Stimulated activated CD8-positive, alpha-beta memory T cell treated with anti-CD3 and anti-CD28 coated beads, Interleukin-4, amount 100 ng/mL, for 4 hours (primary cell): ENCODE results near the gene NEFH.
"Not testable (repeated sequence)": the region's sequence is repeated elsewhere in the genome, so short reads cannot be mapped to it uniquely, and the experiment has no call there.

Experiments
- DNase-seq, 2 donors: peaks; one replicate each; pipeline ENCODE4 v3.0.0-alpha.2; 2020; ENCODE audit warnings: low read depth in 2 of 2, low spot score in 1 of 2

The NEFH gene, protein sequence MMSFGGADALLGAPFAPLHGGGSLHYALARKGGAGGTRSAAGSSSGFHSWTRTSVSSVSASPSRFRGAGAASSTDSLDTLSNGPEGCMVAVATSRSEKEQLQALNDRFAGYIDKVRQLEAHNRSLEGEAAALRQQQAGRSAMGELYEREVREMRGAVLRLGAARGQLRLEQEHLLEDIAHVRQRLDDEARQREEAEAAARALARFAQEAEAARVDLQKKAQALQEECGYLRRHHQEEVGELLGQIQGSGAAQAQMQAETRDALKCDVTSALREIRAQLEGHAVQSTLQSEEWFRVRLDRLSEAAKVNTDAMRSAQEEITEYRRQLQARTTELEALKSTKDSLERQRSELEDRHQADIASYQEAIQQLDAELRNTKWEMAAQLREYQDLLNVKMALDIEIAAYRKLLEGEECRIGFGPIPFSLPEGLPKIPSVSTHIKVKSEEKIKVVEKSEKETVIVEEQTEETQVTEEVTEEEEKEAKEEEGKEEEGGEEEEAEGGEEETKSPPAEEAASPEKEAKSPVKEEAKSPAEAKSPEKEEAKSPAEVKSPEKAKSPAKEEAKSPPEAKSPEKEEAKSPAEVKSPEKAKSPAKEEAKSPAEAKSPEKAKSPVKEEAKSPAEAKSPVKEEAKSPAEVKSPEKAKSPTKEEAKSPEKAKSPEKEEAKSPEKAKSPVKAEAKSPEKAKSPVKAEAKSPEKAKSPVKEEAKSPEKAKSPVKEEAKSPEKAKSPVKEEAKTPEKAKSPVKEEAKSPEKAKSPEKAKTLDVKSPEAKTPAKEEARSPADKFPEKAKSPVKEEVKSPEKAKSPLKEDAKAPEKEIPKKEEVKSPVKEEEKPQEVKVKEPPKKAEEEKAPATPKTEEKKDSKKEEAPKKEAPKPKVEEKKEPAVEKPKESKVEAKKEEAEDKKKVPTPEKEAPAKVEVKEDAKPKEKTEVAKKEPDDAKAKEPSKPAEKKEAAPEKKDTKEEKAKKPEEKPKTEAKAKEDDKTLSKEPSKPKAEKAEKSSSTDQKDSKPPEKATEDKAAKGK

DNA sequence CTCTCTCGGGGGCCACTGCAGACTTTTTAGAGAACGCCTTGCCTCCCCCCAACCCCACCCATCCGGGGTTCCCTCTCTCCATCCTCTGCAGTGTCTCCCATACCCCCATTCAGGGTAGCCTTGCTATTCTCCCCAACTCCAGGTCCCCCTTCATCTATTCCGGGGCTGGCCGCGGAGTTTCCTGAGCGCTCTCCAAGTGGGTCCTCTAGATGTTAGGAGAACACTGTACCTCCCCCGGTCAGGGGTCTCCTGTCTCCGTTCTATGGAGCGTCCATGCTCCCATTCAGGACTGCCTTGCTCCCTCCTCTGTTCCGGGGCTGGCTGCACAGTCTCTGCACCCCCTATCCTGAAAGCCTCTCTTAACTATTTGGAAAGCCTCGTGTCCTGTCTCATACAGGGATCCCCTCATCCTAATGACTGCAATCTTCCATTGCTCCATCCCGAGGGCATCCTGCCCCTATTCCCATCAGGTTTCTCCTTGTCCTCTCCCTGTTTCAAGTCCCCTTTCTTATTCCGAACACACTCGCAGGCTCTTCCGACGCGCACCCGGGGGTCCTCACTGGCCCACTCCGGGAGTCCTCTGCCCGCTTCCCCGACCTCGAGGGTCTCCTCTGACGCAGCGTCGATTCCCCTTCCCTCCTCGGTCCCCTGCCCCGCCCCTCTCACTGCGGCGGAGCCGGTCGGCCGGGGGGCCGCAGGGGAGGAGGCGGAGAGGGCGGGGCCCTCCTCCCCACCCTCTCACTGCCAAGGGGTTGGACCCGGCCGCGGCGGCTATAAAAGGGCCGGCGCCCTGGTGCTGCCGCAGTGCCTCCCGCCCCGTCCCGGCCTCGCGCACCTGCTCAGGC lies at the start of gene NEFH:
NEFH (plus strand) TSS at position 802 of the 845 bp plus-strand sequence. CDS start 45 bp downstream, outside the sequence.
- DNase-seq, result no peak

DNA sequence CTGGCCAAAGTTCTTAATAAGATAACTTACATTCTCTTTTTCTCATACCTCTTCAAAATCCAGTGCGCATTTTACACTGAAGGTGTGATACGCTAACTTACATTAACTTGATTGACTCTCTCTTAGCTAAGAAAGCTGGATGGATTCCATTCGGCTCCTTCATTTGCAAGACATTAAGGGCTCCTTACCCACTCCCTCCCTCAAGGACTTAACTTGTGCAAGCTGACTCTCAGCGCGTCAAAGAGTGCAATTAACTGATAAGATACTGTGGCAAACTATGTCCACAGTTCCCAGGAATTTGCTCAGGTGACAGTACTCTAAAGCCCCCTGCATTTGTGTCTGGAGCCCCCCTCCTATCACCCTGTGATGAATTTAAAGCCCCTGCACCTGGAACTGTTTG lies 48.0 kb upstream of the NEFH start:
- no peak for DNase-seq

DNA sequence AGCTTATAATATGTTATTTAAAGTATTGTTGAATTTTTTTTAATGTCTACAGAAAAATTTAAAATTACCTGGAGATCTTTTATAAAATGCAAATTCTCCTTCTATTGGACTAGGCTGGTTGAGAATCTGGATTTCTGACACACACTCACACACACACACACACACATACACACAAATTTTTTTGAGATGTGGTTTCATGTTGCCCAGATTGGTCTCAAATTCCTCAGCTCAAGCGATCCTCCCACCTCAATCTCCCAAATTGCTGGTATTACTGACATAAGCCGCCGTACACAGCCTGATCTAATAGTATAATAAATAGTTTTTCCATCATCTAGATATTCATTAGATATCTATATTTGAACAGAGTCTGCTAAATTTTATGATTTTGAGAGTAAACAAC lies 46.2 kb upstream of the NEFH start:
- DNase-seq, result no peak

DNA sequence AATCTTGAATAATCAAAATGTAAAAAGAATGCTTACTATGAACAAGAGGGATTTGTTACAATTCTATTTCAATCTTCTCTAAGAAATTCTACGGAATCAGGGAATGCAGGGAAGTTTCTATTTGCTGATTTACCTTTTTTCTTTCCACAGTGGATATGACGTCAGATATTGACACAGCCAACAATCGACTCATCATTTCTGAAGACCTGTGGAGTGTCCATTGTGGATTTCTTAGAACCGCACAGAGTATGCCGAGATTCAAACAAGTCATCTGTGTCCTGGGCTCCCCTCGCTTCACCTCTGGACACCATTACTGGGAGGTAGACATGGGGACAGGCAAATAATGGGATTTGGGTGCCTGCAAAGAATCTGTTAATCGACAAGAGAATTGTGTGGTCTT lies 45.7 kb upstream of the NEFH start:
- DNase-seq, result no peak

DNA sequence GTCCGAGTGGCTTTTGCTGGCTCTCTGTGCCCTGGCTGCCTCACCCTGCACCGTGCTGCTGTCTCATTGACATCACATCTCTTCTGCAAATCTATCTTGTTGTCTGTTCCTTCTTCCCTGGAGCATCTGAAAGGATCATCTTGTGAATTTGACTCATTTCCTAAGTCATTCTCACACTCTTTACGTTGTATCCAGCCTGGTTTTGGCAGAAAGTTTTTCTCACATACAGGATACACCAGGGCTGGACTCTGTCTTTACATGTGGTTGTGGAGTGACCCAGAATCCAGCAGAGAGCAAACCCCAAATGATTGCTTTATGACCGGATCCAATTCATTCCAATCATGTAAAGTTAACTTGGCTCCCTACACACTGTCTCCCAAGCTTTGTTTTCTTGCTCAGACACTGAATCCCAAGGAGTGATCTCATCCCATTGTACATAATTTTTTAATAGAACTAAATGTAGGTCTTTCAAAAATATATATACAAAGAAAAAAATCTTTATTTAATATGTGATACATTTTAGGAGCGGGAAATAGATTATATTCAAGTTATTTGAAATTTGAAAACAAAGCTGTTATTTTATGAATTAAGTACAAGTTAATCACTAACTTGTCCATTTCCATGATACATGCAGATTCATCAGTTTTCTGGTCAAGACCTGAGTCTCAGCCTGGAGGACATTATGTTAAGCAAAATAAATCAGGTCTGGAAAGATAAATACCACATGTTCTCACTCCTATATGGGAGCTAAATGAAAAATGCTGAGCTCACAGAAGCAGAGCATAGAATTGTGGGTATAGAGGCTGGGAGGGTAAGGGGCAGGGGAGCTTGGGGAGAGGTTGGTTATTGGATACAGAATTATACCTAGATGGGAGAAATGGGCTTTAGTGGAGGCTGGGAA lies 44.5 kb upstream of the NEFH start:
- DNase-seq, result no peak

DNA sequence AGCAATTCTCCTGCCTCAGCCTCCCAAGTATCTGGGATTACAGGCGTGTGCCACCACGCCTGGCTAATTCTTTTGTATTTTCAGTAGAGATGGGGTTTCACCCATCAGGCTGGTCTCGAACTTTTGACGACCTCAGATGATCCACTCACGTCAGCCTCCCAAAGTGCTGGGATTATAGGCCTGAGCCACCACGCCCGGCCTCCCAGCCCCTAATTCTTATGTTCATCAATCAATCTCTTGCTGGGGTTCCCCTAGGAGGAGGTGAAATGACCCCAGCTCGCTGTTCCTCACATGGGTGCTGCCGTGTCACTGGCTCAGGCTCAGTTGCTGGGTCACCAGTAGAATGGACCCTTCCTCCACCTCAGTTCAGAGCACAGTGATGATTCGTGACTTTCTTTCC lies 41.7 kb upstream of the NEFH start, which contains the start of gene RFPL1:
RFPL1 (plus strand) TSS at position 301 of the 400 bp plus-strand sequence.
- not testable (repeated sequence) for DNase-seq

DNA sequence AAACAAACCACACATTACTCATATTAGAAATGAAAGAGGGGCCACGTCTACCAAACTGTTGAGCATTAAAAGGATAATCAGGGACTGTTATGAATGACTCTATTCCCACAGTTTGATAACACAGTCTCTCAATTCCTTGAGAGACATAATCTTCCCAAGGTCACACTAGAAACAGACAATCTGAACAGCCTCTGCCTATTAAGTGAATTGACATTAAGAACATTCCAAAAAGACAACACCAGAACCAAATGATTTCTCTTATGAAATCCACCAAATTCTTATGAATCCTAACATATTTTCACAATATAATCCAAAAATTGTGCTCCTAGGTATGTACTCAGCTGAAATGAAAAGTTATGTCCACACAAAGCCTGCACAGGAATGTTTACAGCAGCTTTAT lies 37.0 kb upstream of the NEFH start:
- no peak for DNase-seq

DNA sequence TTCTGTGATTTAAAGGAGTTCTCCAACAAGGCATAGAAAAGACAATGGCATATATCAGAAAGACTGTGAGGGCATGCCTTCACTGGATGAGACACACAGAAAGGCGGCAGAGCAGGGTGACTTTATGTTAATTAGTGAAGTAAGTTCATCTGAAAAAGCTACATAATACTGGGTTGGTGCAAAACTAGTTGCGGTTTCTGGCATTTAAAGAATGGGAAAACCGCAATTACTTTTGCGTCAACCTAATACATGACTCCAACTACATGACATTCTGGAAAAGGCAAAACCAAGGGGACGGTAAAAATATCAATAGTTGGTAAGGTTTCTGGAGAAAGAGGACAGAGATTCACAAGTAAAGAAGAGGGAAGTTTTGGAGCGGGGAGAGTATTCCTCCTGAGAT lies 36.6 kb upstream of the NEFH start:
- DNase-seq, result no peak

DNA sequence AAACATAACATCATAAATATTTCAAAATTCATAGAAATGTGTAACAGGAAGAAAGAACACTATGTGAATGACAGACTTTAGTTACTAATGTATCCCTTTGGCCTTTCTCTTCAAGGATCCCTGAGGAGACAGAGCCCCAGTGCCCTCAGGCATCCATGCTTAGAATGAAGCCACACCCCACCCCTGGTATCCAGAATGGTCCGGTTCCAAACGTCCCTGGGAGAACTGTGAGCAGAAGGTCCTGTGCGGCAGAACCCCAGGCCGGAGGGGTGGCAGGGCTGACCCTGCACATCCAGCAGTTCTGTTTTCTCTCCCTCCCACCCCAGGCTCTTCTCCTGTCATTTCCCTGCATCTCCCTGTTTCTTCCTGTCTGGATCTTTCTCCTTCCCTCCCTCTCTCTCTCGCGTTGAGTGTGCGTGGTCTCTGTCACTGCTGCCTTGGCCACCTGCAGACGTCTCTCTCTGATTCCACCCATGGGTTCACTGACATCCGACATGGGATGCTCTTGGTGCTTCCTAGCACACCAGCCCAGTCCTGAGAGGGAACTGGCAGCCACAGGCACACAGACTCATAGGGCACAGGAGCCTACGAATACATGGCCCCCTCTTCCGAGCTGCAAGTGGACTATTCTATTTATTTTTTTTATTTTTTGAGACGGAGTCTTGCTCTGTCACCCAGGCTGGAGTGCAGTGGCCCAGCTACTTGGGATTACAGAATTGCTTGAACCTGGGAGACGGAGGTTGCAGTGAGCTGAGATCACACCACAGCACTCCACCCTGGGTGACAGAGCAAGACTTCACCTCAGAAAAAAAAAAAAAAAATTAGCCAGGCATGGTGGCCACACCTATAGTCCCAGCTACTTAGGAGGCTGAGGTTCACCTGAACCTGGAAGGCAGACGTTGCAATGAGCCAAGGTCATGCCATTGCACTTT lies 35.9 kb upstream of the NEFH start:
- no peak for DNase-seq

DNA sequence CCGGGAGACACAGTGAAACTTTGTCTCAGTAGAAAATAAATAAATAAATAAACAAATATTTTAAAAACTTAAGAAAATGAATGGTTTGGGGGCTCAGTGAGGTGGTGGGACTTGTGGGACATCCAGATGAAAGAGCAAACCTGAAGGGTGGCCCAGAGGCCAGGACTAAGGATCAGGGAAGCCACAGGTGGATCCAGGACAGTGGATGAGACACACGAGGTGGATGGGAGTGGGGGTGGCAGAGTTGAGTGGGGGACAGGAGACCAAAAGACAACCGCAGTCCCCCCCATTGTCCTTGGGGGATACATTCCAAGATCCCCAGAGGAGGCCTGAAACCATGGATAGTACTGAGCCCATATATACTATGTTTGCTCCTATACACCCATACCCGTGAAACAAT lies 34.5 kb upstream of the NEFH start:
- no peak for DNase-seq

DNA sequence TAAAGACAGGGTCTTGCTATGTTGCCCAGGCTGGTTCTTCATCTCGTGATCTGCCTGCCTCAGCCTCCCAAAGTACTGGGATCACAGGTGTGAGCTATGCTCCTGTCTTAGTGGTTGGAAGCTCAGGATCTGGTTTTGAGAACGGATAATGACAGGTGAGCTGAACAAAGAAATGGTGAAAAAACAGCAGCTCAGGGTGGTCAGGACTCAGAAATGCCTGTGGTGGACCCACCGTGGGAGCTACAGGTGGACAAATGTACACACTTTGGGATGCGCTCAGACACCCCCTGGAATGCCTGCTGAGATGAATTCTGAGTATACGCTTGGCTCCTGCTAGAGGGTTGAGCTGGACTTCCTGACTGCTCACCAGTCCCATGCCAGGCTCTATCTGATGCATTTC lies 32.1 kb upstream of the NEFH start:
- no peak for DNase-seq

DNA sequence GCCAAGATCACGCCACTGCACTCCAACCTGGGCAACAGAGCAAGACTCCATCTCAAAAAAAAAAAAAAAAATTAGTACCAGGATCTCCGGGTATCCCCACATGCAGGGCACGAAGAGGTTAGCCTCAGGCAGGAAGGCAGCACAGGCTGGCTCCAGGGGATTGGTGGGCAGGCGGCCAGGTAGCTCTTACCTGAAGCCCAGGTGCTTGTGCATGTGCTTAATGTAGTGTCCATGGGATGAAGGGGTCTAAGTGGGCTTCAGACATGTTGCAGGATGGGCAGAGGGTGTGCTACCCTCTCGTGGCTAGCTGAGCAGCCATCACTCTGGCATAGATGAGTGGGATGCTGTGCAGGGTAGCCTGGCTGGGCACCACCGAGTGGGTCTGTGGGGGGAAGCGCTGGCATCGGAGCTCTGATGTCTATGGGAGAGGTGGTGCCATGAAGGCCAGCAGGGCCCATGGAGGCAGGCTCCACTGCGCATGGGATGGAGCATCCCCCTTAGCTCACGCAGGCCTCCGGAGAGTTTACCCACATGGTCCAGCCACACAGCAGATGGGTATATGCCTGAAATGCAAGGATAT lies 30.6 kb upstream of the NEFH start:
- no peak for DNase-seq

DNA sequence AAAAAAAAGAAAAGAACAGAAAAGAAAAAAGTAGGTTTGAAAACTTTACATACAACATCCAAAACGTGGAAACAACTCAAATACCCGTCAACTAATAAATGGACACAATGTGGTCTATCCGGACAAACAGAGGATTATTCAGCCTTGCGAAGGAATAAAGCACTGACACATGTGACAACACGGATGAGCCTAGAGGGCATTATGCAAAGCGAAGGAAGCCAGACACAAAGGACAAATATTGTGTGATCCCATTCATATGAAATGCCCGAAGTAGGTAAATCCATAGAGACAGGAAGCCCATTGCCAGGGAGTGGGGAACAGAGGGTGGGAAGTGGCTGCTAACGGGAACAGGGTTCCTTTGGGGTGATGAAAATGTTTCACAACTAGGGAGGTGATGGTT lies 29.8 kb upstream of the NEFH start:
- DNase-seq, result no peak

DNA sequence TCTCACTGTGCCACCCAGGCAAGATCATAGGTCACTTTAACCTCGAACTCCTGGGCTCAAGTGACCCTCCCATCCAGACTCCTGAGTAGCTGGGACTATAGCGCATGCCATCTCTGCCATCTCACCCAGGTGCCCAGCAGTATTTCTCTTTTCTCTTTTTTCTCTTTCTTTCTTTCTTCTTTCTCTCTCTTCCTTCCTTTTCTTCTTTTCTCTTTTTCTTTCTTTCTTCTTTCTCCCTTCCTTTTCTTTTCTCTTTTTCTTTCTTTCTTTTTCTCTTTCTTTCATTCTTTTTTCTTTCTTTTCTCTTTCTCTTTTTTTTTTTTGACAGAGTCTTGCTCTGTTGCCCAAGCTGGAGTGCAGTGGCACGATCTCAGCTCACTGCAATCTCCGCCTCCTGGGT lies 28.2 kb upstream of the NEFH start:
- no peak for DNase-seq

DNA sequence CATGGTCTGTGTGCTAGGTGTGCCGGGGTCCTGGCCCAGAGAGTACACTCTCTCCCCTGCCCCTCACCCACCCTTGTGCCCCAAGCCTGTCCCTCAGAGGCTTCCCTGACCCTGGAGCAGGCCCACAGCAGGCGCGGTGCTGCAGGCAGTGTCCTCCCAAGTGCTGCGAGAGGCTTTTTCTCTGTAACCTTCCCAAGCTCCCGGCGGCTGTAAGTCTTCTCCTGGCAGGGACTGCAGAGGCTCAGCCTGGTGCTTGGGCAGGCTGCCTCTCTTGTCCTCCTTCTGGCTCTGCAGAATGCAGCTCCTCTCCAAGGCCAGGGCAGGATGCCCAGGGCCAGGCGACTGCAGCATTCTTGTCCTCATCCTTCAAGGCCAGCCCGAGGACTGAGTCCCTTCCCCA lies 25.7 kb upstream of the NEFH start:
- DNase-seq, result no peak

DNA sequence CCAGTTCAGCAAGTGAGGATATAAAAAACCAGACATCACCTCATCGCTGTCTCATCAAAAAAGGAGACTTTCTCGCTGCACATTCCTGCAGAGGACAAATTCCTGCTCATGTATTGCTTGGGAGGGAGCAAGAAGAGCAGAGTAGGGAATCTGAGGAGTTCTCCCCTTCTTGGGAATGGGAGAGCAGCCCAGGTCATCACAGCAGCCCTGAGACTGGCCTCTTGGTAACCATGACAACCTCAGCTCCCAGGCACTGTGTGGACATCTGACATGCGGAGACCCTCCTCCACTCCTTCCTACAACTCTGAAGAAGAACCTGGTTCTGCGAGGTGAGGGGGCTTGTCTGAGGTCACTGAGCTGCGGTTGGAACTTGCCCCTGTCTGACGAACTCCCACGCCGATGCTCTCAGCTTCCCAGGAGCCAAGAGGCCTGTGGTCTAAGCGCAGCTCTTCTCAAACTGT lies 23.8 kb upstream of the NEFH start:
- no peak for DNase-seq

DNA sequence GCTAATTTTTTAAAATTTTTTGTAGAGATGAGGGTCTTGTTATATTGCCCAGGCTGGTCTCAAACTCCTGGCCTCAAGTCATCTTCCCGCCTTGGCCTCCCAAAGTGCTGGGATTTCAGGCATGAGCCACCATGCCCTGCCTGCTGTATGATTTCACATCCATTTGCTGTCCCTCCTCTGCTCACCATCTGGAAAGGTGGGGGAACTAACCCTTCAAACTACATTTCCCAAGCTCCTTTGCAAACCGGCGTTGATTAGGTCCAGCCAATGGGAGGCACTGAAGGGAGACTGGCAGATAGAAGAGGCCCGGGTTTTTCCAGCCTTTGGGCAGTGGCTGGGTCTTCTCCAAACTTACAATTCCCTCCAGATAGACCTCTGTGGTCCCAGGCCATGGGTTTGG lies 22.3 kb upstream of the NEFH start:
- no peak for DNase-seq

DNA sequence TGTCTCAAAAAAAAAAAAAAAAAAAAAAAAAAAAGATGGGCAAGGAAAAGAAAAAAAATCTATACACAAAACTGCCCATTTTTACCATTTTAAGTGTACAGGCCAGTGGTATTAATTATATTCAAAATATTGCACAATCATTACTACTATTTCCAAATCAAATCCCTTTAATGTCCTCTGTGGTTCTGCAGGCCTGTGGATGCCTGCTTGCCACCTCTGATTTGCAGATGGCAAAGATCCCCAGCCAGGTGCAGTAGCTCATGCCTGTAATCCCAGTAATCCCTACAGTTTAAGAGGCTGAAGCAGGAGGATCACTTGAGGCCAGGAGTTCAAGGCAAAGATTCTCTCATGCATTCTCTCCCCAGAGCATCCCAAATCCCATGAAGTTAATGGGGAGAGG lies 21.5 kb upstream of the NEFH start:
- no peak for DNase-seq

DNA sequence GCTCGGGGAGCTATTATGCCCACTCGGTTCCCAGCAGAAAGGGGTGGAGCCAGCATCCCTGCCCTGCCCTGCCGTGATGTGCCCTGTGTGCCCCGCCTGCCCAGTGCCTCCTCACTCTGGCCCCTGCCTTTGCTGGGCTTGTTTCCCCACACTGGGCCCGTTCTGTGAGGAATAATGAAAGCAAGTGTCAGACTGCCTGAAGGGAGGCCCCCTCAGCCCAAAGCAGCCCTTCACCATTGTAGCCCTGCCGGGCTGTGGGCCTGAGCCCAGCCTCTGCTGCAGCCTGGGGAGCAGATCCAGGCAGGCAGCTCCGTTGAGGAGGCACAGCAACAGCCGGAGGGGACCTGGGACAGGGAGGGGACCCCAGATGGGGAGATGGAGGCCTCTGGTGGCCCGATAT lies 20.2 kb upstream of the NEFH start:
- no peak for DNase-seq
